GM12891 (cell line): Measurements from ENCODE around the gene NEK11.

Experiments
- POLR2A ChIP-seq: IDR thresholded peaks from 2 replicates; pipeline ENCODE4 v1.6.1; 2011; ENCODE audit warnings: low read depth, low read length, control low read depth
- TAF1 ChIP-seq: IDR thresholded peaks from 2 replicates; pipeline ENCODE4 v1.6.1; 2011; ENCODE audit warnings: low read depth, low read length, control low read depth

DNA sequence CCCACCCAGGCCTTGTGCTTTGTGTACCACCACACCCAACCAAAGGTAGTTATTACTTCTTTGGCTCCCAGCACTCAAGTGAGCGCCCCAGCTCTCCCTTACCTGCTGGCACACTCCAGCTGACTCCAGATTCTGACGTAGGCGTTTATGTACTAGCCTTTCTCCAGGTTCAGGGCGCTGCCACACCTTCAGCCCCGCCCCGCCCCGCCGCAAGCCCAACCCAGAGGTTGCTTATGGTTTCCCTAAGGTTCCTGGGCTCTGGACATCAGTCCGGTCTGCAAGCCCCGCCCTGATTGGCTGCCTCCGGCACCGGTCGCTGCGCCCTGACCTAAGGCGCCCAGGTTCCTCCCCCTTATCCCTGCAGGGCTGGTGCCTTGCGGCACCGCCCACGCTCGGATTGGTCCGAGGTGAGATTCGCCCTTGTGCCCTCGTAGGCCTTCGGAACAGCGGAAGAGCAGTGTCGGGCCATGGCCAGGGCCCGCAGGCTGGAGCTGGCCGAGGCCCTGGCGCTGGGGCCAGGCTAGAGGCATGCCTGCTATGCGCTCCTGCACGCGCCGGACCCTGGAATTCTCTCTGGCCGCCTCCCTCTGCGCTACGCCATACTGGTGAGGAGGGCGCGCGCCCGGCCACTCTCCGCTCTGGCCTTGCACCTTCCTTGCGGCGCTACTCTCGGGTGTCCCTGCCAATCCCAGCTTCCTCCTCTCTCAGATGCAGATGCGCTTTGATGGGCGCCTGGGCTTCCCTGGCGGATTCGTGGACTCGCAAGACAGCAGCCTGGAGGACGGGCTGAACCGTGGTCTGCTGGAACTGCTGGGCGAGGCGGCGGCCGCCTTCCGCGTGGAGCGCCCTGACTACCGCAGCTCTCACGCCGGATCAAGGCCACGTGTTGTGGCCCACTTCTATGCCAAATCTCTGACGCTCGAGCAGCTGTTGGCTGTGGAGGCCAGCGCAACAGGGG, 335.1 kb downstream of the NEK11 start:
- TF ChIP-seq TAF1 = no peak
- TF ChIP-seq POLR2A = no peak
